GM19455 (cell line): Measurements from ENCODE around the gene ABCB11.

Experiments used
- ATAC-seq: cut with Tn5 transposase; IDR thresholded peaks from one replicate; pipeline ENCODE4 v1.9.1; 2021; ENCODE audit not compliant: unreplicated experiment

The ABCB11 gene

GRCh38 chr2:168981651-168982050 is 49.5 kb downstream of the ABCB11 start:
- ATAC-seq: no peak

GRCh38 chr2:168978461-168978861 is 52.7 kb downstream of the ABCB11 start:
- no peak for ATAC-seq

- no peak for ATAC-seq
These were observed 53.5 kb downstream of the ABCB11 start for GRCh38 chr2:168977608-168978007.

- ATAC-seq: no peak
These were observed 55.0 kb downstream of the ABCB11 start for GRCh38 chr2:168976034-168976654.

GRCh38 chr2:168974428-168974827 is 56.7 kb downstream of the ABCB11 start:
- ATAC-seq: no peak

- no peak for ATAC-seq
These were observed 59.9 kb downstream of the ABCB11 start for GRCh38 chr2:168971261-168971660.

- ATAC-seq: no peak
These were observed 60.4 kb downstream of the ABCB11 start for GRCh38 chr2:168970711-168971233.

GRCh38 chr2:168969865-168970264 is 61.3 kb downstream of the ABCB11 start:
- no peak for ATAC-seq

- no peak for ATAC-seq
These were observed 62.8 kb downstream of the ABCB11 start for GRCh38 chr2:168968342-168968741.

- no peak for ATAC-seq
These were observed 66.8 kb downstream of the ABCB11 start for GRCh38 chr2:168964251-168964807.

- no peak for ATAC-seq
These were observed 68.5 kb downstream of the ABCB11 start for GRCh38 chr2:168962636-168963035.

GRCh38 chr2:168961450-168962229 is 69.5 kb downstream of the ABCB11 start:
- ATAC-seq: peak; percentile 92

- no peak for ATAC-seq
These were observed 74.7 kb downstream of the ABCB11 start for GRCh38 chr2:168956392-168956791.

GRCh38 chr2:168955321-168955720 is 75.8 kb downstream of the ABCB11 start:
- ATAC-seq: no peak

- no peak for ATAC-seq
These were observed 76.9 kb downstream of the ABCB11 start for GRCh38 chr2:168954256-168954655.

GRCh38 chr2:168952424-168952823 is 78.7 kb downstream of the ABCB11 start:
- no peak for ATAC-seq

- ATAC-seq: no peak
These were observed 79.3 kb downstream of the ABCB11 start for GRCh38 chr2:168951871-168952270.

- no peak for ATAC-seq
These were observed 81.8 kb downstream of the ABCB11 start for GRCh38 chr2:168949324-168949723.

GRCh38 chr2:168948621-168949212 is 82.4 kb downstream of the ABCB11 start:
- no peak for ATAC-seq

- ATAC-seq: no peak
These were observed 85.6 kb downstream of the ABCB11 start for GRCh38 chr2:168945508-168945907.

- ATAC-seq: no peak
These were observed 87.1 kb downstream of the ABCB11 start for GRCh38 chr2:168944065-168944464.

GRCh38 chr2:168941297-168941696 is 89.8 kb downstream of the ABCB11 start:
- ATAC-seq: no peak
